ENCODE results near the gene PUM1. TPM values are rescaled to one million over a fixed set of nuclear protein-coding genes. Genes with fewer than 3 reads are reported as not detected.

PUM1 gene
- total RNA-seq, 2 donors from 2014 or later, result 207 to 210 TPM

GRCh38 chr1:31016868-31017267 is 48.6 kb downstream of the PUM1 start:
- DNase-seq, result no peak
- Mint-ChIP-seq H3K4me3 (no peak overlapping the region), H3K27ac (no peak overlapping the region), H3K9me3 (no peaks in the 10 kb centered on the region), H3K27me3 (ENCODE audit: insufficient read depth) (no peaks in the 10 kb centered on the region), H3K36me3 (ENCODE audit: low read depth) (peaks cover 17% of the 10 kb centered on the region), H3K4me1 (peaks cover 29% of the 10 kb centered on the region)
- TF ChIP-seq CTCF (conservative IDR thresholded peaks at IDR 0.05), result no peak
- H3K4me1 ChIP-seq (ENCODE audit: control insufficient read depth, insufficient read depth, low read length), result peaks cover 13% of the 10 kb centered on the region
- H3K36me3 ChIP-seq (ENCODE audit: control insufficient read depth, insufficient read depth, low read length), result peaks cover 45% of the 10 kb centered on the region
- no peaks in the 10 kb centered on the region for H3K27me3 ChIP-seq (ENCODE audit: control insufficient read depth, insufficient read depth, low read length, poor library complexity, severe bottlenecking)
- no peak overlapping the region for H3K27ac ChIP-seq (ENCODE audit: low read depth, low read length)
- H3K9ac ChIP-seq (ENCODE audit: extremely low read depth, low read length, poor library complexity, severe bottlenecking), result no peak overlapping the region
- H3K9me3 ChIP-seq (ENCODE audit: control insufficient read depth, low read length), result no peaks in the 10 kb centered on the region
- H3K4me3 ChIP-seq (ENCODE audit: low read length), result no peak overlapping the region
- 80% methylated on average over 3 of the region's 3 CpGs; no CpG with 5 or more reads in 1 of the 2 experiments for WGBS, 2 experiments (ENCODE audit: insufficient coverage in 1 of 2, insufficient read length in 1 of 2)

- no peak overlapping the region for H3K27ac Mint-ChIP-seq
- peaks cover 45% of the 10 kb centered on the region for H3K4me1 Mint-ChIP-seq
- DNase-seq, result no peak
- peaks cover 2% of the 10 kb centered on the region for H3K36me3 Mint-ChIP-seq (ENCODE audit: low read depth)
- no peak for TF ChIP-seq CTCF (conservative IDR thresholded peaks at IDR 0.05)
- Histone ChIP-seq H3K27ac (ENCODE audit: low read depth, low read length) (no peak overlapping the region), H3K9ac (ENCODE audit: extremely low read depth, low read length, poor library complexity, severe bottlenecking) (no peak overlapping the region), H3K36me3 (ENCODE audit: control insufficient read depth, insufficient read depth, low read length) (peaks cover 12% of the 10 kb centered on the region), H3K27me3 (ENCODE audit: control insufficient read depth, insufficient read depth, low read length, poor library complexity, severe bottlenecking) (no peaks in the 10 kb centered on the region), H3K4me1 (ENCODE audit: control insufficient read depth, insufficient read depth, low read length) (peaks cover 13% of the 10 kb centered on the region), H3K9me3 (ENCODE audit: control insufficient read depth, low read length) (no peaks in the 10 kb centered on the region), H3K4me3 (ENCODE audit: low read length) (peak overlapping the region; percentile 3)
- no peaks in the 10 kb centered on the region for H3K27me3 Mint-ChIP-seq (ENCODE audit: insufficient read depth)
- peak overlapping the region; percentile 15 for H3K4me3 Mint-ChIP-seq
- no peaks in the 10 kb centered on the region for H3K9me3 Mint-ChIP-seq
- WGBS, 2 experiments (ENCODE audit: insufficient coverage in 1 of 2, insufficient read length in 1 of 2), result 87 to 90% methylated on average over 2 to 3 of the region's 3 CpGs
These were observed 52.2 kb downstream of the PUM1 start for GRCh38 chr1:31013187-31013864.

- H3K27ac Mint-ChIP-seq, result peak overlapping the region; percentile 42
- TF ChIP-seq CTCF (conservative IDR thresholded peaks at IDR 0.05), result no peak
- 88 to 100% methylated on average over 2 to 4 of the region's 4 CpGs for WGBS, 2 experiments (ENCODE audit: insufficient coverage in 1 of 2, insufficient read length in 1 of 2)
- peaks cover 50% of the 10 kb centered on the region for H3K4me1 Mint-ChIP-seq
- H3K9me3 Mint-ChIP-seq, result no peaks in the 10 kb centered on the region
- Histone ChIP-seq H3K4me1 (ENCODE audit: control insufficient read depth, insufficient read depth, low read length) (peaks cover 13% of the 10 kb centered on the region), H3K36me3 (ENCODE audit: control insufficient read depth, insufficient read depth, low read length) (peaks cover 12% of the 10 kb centered on the region), H3K9ac (ENCODE audit: extremely low read depth, low read length, poor library complexity, severe bottlenecking) (no peak overlapping the region), H3K9me3 (ENCODE audit: control insufficient read depth, low read length) (no peaks in the 10 kb centered on the region), H3K27ac (ENCODE audit: low read depth, low read length) (no peak overlapping the region), H3K27me3 (ENCODE audit: control insufficient read depth, insufficient read depth, low read length, poor library complexity, severe bottlenecking) (no peaks in the 10 kb centered on the region), H3K4me3 (ENCODE audit: low read length) (peak overlapping the region; percentile 3)
- no peak for DNase-seq
- peak overlapping the region; percentile 15 for H3K4me3 Mint-ChIP-seq
- H3K36me3 Mint-ChIP-seq (ENCODE audit: low read depth), result peaks cover 2% of the 10 kb centered on the region
- H3K27me3 Mint-ChIP-seq (ENCODE audit: insufficient read depth), result no peaks in the 10 kb centered on the region
These were observed 53.1 kb downstream of the PUM1 start for GRCh38 chr1:31012210-31012924.
